Dermis blood vessel endothelial cell (primary cell): Measurements from ENCODE around the gene TMPRSS12. TPM values are rescaled to one million over a fixed set of nuclear protein-coding genes. Genes with fewer than 3 reads are reported as not detected.
A peak's percentile ranks its signal among the peaks of the same experiment; 100 is the strongest.
"Not testable (repeated sequence)": the region's sequence is repeated elsewhere in the genome, so short reads cannot be mapped to it uniquely, and the experiment has no call there.

Experiments used
- DNase-seq: peaks from one replicate; pipeline ENCODE4 v3.0.0; 2010
- total RNA-seq: library from RNA; depleted of rRNA; stranded (reverse); fragments of >200 nt; gene quantifications from 2 replicates; pipeline ENCODE4 v1.2.3, GENCODE V29; 2014

The TMPRSS12 gene, protein sequence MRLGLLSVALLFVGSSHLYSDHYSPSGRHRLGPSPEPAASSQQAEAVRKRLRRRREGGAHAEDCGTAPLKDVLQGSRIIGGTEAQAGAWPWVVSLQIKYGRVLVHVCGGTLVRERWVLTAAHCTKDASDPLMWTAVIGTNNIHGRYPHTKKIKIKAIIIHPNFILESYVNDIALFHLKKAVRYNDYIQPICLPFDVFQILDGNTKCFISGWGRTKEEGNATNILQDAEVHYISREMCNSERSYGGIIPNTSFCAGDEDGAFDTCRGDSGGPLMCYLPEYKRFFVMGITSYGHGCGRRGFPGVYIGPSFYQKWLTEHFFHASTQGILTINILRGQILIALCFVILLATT
- not detected in 2 replicates for total RNA-seq

DNA sequence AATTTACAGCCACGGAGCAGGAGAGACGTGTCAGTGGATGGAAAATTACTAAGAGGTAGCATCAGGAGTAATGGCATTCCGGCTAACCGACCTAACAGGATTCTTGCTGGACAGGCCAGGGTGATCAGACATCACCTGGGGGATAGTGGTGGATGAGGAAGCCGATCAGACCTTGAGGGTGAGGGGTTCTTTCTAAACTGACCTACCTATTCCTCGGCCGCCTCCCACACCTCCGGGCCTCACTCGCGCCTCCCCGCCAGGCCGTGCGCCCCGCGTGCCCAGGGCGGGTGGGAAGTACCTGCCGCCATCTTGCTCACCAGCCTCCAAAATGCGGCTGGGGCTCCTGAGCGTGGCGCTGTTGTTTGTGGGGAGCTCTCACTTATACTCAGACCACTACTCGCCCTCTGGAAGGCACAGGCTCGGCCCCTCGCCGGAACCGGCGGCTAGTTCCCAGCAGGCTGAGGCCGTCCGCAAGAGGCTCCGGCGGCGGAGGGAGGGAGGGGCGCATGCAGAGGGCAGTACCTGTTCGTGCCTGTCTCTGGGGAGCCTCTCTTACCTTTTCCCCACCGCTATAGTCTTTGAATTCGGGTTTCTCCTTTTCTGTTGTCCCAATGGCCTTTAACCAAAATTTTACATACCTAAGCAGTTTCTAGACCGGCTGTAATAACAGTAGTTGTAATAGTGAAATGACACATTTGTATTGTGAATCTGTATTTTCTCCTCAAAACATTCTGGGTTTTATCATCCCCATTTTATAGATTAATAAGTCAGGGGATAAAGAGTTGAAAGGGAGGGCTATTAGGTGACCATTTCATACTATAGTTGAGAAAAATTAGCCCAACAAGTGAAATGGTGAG lies at the start of gene TMPRSS12:
Gene TMPRSS12 (plus strand): TSS at position 290 of the 857 bp plus-strand sequence. CDS start 39 bp downstream, at position 329.
- peak; percentile 41 for DNase-seq

DNA sequence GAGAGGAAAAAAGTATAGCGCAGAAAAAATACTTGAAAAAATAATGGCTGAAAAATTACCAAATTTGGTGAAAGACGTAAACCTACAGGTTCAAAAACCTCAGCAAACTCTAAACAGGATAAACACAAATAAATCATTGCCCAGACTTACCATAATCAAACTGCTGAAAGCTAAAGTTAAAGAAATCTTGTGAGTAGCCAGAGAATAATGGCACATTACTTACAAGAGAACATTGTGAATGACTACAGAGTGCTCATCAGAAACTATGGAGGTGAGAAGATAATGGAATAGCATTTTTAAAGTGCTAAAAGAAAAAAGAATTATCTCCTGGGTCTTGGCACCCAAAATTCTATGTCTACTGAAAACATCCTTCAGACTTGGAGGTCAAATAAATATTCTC lies 42.8 kb upstream of the TMPRSS12 start:
- no peak for DNase-seq

- DNase-seq = no peak
These were observed 39.4 kb upstream of the TMPRSS12 start for GRCh38 chr12:50803230-50803875.

DNA sequence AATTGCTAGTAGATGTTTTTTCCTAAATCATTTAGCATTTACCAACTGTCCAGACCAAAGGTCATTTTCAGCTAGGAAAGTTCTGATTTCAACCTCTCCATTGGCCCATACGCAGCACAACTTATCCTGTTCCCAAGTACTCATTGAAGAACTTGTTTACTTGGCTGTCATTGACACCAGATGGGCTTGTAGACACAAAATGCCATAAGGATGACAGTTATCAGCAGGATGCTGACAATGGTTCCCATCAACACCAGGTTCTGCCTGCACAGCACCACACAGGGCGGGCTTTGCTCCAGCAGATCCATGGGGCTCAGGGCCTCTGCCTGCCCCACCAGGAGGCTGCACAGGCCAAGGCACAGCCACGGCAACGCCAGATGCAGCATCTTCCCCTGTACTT lies 36.5 kb upstream of the TMPRSS12 start:
- no peak for DNase-seq

DNA sequence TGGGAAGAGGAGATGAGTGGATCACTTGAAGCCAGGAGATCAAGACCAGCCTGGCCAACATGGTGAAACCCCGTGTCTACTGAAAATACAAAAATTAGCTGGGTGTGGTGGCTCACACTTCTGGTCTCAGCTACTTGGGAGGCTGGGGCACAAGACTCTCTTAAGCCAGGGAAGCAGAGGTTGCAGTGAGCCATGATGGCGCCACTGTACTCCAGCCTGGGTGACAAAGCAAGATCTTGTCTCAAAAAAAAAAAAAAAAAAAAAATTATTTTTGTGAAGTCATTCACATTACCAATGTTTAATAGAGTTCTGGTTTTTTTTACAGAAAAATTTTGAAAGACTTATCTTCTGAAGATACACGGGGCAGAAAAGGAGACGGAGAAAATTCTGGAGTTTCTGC lies 33.6 kb upstream of the TMPRSS12 start:
- DNase-seq = not testable (repeated sequence)

- DNase-seq = not testable (repeated sequence)
These were observed 27.8 kb upstream of the TMPRSS12 start for GRCh38 chr12:50814921-50815320.

GRCh38 chr12:50820177-50820576 lies 22.5 kb upstream of the TMPRSS12 start:
- no peak for DNase-seq

DNA sequence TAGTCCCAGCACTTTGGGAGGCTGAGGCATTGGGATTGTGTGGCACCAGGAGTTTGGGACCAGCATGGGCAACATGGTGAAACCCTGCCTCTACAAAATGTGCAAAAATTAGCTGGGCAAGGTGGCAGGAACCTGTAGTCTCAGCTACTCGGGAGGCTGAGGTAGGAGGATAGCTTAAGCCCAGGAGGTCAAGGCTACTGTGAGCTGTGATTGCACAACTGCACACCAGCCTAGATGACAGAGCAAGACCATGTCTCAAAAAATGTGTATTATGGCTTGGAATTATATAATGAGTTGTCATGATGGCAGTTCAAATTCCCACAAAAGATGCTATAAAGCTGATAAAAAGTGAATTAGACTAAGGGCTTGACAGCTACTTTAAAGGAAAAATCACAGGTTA lies 20.6 kb upstream of the TMPRSS12 start:
- no peak for DNase-seq

GRCh38 chr12:50823724-50824123 lies 19.0 kb upstream of the TMPRSS12 start:
- DNase-seq = not testable (repeated sequence)

DNA sequence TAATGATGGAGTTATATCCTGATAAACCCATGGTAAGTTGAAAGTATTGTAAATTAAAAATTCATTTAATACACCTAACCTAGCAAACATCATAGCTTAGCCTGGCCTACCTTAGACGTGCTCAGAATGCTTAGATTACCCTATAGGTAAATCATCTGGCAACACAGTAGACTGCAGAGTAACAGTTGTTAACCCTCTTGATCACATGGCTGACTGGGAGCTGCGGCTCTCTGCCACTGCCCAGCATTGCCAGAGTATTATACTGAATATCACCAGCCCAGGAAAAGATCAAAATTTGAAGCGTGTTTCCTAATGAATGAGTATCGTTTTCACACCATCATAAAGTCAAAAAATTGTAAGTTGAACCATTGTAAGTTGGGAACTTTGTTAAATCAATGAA lies 17.8 kb upstream of the TMPRSS12 start:
- no peak for DNase-seq

GRCh38 chr12:50825372-50825838 lies 17.3 kb upstream of the TMPRSS12 start:
- peak; percentile 82 for DNase-seq

DNA sequence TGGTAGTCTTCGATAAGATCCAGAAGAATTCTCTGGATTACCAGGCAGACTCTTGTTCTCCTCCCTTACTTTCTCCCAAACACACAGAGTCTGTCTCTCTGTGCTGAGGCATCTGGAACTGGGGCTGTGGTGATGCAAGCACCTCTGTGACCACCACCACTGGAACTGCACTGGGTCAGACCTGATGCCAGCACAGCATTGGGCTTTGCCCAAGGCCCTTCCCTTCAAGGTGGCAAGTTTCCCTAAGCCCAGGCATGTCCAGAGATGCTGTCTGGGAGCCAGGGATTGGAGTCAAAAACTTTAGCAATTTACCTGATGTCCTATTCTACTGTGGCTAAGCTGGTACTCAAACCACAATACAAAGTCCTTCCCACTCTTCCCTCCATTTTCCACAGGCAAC lies 14.6 kb upstream of the TMPRSS12 start:
- no peak for DNase-seq

- no peak for DNase-seq
These were observed 13.8 kb upstream of the TMPRSS12 start for GRCh38 chr12:50828886-50829285.

DNA sequence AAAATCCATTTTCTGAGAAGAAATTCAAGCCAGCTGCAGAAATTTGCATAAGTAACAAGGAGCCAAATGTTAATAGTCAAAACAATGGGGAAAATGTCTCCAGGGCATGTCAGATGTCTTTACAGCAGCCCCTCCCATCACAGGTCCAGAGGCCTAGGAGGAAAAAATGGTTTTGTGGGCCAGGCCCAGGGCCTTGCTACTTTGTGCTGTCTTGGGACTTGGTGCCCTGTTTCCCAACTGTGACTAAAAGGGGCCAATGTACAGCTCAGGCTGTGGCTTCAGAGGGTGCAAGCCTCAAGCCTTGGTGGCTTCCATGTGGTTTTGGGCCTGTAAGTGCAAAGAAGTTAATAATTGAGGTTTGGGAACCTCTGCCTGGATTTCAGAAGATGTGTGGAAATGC lies 8.9 kb upstream of the TMPRSS12 start:
- not testable (repeated sequence) for DNase-seq

- DNase-seq = no peak
These were observed 3.7 kb upstream of the TMPRSS12 start for GRCh38 chr12:50839042-50839441.

DNA sequence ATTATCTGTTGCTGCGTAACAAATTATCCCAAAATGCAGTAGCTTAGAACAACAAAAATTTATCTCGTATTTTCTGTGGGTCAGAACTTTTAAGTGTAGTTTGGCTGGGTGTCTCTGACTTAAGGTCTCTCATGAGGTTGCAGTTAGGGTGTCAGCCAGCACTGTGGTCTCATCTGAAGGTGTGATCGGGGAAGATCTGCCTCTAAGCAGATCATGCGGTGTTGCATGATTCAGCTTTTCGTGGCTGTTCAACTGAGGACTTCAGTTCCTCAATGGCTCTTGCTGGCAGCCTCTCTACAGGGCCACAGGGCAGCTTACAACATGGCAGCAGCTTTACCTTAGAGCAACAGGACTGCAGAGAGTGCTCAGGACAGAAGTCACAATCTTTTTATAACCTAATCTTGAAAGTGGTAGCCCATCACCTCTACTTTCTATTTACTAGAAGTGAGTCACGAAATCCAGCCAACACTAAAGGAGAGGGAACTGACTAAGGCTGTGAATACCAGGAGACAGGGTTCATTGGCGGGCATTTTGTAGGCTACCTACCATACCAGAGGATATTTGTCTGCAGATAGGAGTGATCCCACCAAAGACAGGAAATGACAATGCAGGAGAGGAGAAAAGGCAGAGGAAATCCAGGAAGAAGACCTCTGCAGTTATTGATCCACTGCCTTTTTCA lies 1.8 kb upstream of the TMPRSS12 start:
- DNase-seq = no peak

DNA sequence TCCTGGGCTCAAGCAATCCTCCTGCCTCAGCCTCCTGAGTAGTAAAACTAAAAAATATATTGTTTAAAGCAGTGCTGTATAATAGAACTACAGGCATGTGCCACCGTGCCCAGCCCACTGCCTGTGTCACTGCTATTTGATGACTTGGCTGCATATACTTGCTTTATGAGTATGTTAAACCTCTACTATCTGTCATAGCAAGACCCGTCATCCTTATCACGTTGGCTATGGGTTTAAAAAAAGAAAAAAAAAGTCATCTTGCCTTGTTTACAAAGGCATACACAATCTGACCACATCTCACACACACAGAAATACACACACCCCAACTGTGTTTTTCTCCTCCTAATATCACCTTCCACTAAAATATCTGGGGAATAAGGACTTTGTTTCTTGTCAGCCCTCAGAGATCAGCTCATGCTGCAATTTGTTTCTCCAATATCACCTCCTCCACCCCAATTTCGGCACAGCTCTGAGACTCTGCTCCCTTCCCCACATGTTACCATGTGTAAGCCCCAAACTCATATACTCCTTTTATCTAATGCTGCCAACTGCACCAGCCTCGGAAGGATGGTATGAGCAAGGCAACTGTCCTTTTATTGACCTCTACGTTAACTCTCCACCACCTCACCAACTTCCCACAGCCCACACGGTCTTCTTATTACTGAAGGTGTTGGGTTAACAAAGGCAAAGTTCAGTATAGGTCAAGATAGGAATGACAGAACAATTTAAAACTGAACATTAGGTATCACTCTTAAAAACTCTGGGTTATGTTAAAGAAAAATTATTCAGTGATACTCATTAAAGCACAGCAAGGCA lies 802 bp upstream of the TMPRSS12 start:
- DNase-seq = no peak

GRCh38 chr12:50845021-50845647 lies 2.4 kb downstream of the TMPRSS12 start:
- DNase-seq = no peak

GRCh38 chr12:50848963-50849362 lies 6.2 kb downstream of the TMPRSS12 start:
- DNase-seq = no peak

DNA sequence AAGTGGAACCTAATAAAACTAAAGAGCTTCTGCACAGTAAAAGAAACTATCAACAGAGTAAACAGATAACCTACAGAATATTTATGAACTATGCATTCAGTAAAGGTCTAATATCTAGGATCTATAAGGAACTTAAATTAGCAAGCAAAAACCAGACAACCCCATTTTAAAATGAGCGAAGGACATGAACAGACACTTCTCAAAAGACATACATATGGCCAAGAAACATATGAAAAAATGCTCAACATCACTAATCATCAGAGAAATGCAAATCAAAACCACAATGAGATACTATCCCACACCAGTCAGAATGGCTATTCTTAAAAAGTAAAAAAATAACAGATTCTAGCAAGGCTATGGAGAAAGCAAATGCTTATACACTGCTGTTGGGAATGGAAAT lies 12.5 kb downstream of the TMPRSS12 start:
- not testable (repeated sequence) for DNase-seq

GRCh38 chr12:50855679-50856078 lies 13.0 kb downstream of the TMPRSS12 start:
- DNase-seq = not testable (repeated sequence)
